Ishikawa (cell line): ENCODE results near the gene CACNA1D.

Experiments used
- CEBPB ChIP-seq: IDR thresholded peaks from 2 replicates; pipeline ENCODE4 v1.6.1; 2012
- CREB1 ChIP-seq: IDR thresholded peaks from 2 replicates; pipeline ENCODE4 v1.6.1; 2012; ENCODE audit warnings: low read depth
- EGR1 ChIP-seq: IDR thresholded peaks from 2 replicates; pipeline ENCODE4 v1.6.1; 2012
- EP300 ChIP-seq: IDR thresholded peaks from 2 replicates; pipeline ENCODE4 v1.6.1; 2012; ENCODE audit warnings: borderline replicate concordance
- FOXM1 ChIP-seq: IDR thresholded peaks from 2 replicates; pipeline ENCODE4 v1.6.1; 2012; ENCODE audit warnings: low read depth, borderline replicate concordance
- MAX ChIP-seq: IDR thresholded peaks from 2 replicates; pipeline ENCODE4 v1.6.1; 2012
- NFIC ChIP-seq: IDR thresholded peaks from 2 replicates; pipeline ENCODE4 v1.6.1; 2012
- RAD21 ChIP-seq: IDR thresholded peaks from 2 replicates; pipeline ENCODE4 v1.6.1; 2012; ENCODE audit warnings: low read depth
- REST ChIP-seq: IDR thresholded peaks from 2 replicates; pipeline ENCODE4 v1.6.1; 2012; ENCODE audit warnings: low read depth, mild to moderate bottlenecking
- TAF1 ChIP-seq: IDR thresholded peaks from 2 replicates; pipeline ENCODE4 v1.6.1; 2012; ENCODE audit warnings: low read depth, mild to moderate bottlenecking
- TCF12 ChIP-seq: IDR thresholded peaks from 2 replicates; pipeline ENCODE4 v1.6.1; 2012; ENCODE audit warnings: low read depth
- TEAD4 ChIP-seq: IDR thresholded peaks from 2 replicates; pipeline ENCODE4 v1.6.1; 2012
- YY1 ChIP-seq: IDR thresholded peaks from 2 replicates; pipeline ENCODE4 v1.6.1; 2012; ENCODE audit warnings: low read depth
- ZBTB7A ChIP-seq: IDR thresholded peaks from 2 replicates; pipeline ENCODE4 v1.6.1; 2012; ENCODE audit warnings: low read depth
- TF ChIP-seq, protein P1 (sequence below): IDR thresholded peaks from 2 replicates; pipeline ENCODE4 v1.6.1; 2012

Gene CACNA1D

GRCh38 chr3:53728606-53729005 lies 234.2 kb downstream of the CACNA1D start:
- no peak for TF ChIP-seq TEAD4
- TF ChIP-seq TAF1: no peak
- TF ChIP-seq EP300: no peak

- no peak for TF ChIP-seq EP300
- no peak for TF ChIP-seq CEBPB
- TF ChIP-seq ZBTB7A: no peak
- TF ChIP-seq TEAD4: no peak
- no peak for TF ChIP-seq YY1
- no peak for TF ChIP-seq TAF1
- TF ChIP-seq, protein P1, sequence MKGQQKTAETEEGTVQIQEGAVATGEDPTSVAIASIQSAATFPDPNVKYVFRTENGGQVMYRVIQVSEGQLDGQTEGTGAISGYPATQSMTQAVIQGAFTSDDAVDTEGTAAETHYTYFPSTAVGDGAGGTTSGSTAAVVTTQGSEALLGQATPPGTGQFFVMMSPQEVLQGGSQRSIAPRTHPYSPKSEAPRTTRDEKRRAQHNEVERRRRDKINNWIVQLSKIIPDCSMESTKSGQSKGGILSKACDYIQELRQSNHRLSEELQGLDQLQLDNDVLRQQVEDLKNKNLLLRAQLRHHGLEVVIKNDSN: no peak
- TF ChIP-seq FOXM1: no peak
- TF ChIP-seq RAD21: no peak
- TF ChIP-seq TCF12: no peak
- no peak for TF ChIP-seq EGR1
- no peak for TF ChIP-seq REST
- no peak for TF ChIP-seq CREB1
- TF ChIP-seq MAX: no peak
- TF ChIP-seq NFIC: no peak
These were observed 234.7 kb downstream of the CACNA1D start for GRCh38 chr3:53729159-53729558.

DNA sequence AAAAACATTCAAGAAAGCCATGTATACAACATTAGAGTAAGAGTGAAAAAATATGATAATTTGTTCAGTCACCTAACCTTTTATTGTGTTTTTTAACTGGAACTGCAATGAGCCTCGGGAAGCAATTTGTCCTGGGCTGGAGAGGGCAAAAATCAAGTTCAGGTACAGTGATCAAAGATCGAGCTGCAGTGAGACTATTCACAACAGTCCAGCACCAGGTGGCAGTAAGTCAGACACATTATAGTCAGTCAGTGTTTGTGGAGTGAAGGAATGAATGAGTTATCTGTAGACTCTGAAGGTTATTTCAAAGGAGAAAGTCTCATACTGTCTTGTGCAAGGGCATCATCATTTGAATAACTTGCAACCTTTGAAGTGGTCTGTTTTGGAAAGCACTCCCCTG lies 235.2 kb downstream of the CACNA1D start:
- TF ChIP-seq CREB1: no peak
- no peak for TF ChIP-seq TEAD4
- no peak for TF ChIP-seq EGR1
- no peak for TF ChIP-seq ZBTB7A
- no peak for TF ChIP-seq TCF12
- TF ChIP-seq CEBPB: no peak
- no peak for TF ChIP-seq REST
- no peak for TF ChIP-seq TAF1
- TF ChIP-seq, protein P1: no peak
- TF ChIP-seq FOXM1: no peak
- no peak for TF ChIP-seq EP300
- TF ChIP-seq MAX: no peak
- TF ChIP-seq YY1: no peak
- no peak for TF ChIP-seq NFIC
- no peak for TF ChIP-seq RAD21

- TF ChIP-seq MAX (no peak), RAD21 (no peak), EGR1 (no peak), EP300 (no peak), ZBTB7A (no peak), REST (no peak), YY1 (no peak)
- TF ChIP-seq, protein P1: peak; percentile 68
These were observed 236.2 kb downstream of the CACNA1D start for GRCh38 chr3:53730576-53730975.
